Smooth muscle cell (in vitro differentiated cells): ENCODE data around the gene REG4. TPM values are rescaled to one million over a fixed set of nuclear protein-coding genes. Genes with fewer than 3 reads are reported as not detected.

ENCODE experiments used
- DNase-seq: peaks from one replicate; lab custom pipeline; 2025; ENCODE audit not compliant: unreplicated experiment; lab: John Stamatoyannopoulos, UW
- H2AFZ ChIP-seq: fragments of 200-600 bp; sonication (generic); 2 replicates; pipeline ENCODE4 v1.6.0; 2016; ENCODE audit warnings: antibody characterized with exemption, low read depth, mild to moderate bottlenecking
- H3F3A ChIP-seq: fragments of 200-600 bp; sonication (generic); 2 replicates; pipeline ENCODE4 v1.6.0; 2017; ENCODE audit warnings: antibody characterized with exemption, low read depth
- H3K27ac ChIP-seq: fragments of 200-600 bp; sonication (generic); 2 replicates; pipeline ENCODE4 v1.5.1; 2016; ENCODE audit warnings: low read depth, mild to moderate bottlenecking
- H3K27me3 ChIP-seq: fragments of 200-600 bp; sonication (generic); 2 replicates; pipeline ENCODE4 v1.6.1; 2016; ENCODE audit warnings: low read depth, mild to moderate bottlenecking
- H3K36me3 ChIP-seq: fragments of 200-600 bp; sonication (generic); 2 replicates; pipeline ENCODE4 v1.5.1; 2016; ENCODE audit warnings: low read depth
- H3K4me1 ChIP-seq: fragments of 200-600 bp; sonication (generic); 2 replicates; pipeline ENCODE4 v1.5.1; 2016; ENCODE audit warnings: low read depth
- H3K4me2 ChIP-seq: fragments of 200-600 bp; sonication (generic); 2 replicates; pipeline ENCODE4 v1.6.0; 2016; ENCODE audit warnings: mild to moderate bottlenecking
- H3K4me3 ChIP-seq: fragments of 200-600 bp; sonication (generic); 2 replicates; pipeline ENCODE4 v1.5.1; 2016; ENCODE audit warnings: mild to moderate bottlenecking
- H3K79me2 ChIP-seq: fragments of 200-600 bp; sonication (generic); 2 replicates; pipeline ENCODE4 v1.6.0; 2016; ENCODE audit warnings: low read depth, mild to moderate bottlenecking
- H3K9ac ChIP-seq: fragments of 200-600 bp; sonication (generic); 2 replicates; pipeline ENCODE4 v1.6.0; 2016; ENCODE audit warnings: low read depth
- H3K9me3 ChIP-seq: fragments of 200-600 bp; sonication (generic); replicated peaks from 2 replicates; pipeline ENCODE4 v1.5.1; 2016; ENCODE audit warnings: low read depth
- H4K20me1 ChIP-seq: fragments of 200-600 bp; sonication (generic); 2 replicates; pipeline ENCODE4 v1.6.0; 2016; ENCODE audit warnings: low read depth
- WGBS: methylation state at CpG from one replicate; pipeline ENCODE4 v1.1.7; 2016; ENCODE audit warnings: low lambda C conversion rate; 5-methylcytosine and 5-hydroxymethylcytosine counted together
- polyA plus RNA-seq: library from polyadenylated mRNA; unstranded; fragments of >200 nt; fragmentation: Nextera tagmentation; extraction: Ambion mirVana; gene quantifications from 2 replicates; pipeline ENCODE4 v1.2.1, GENCODE V29; 2016
- total RNA-seq: library from RNA; depleted of rRNA; stranded (reverse); fragments of >200 nt; gene quantifications from 2 replicates; pipeline ENCODE4 v1.2.3, GENCODE V29; 2014
- TF ChIP-seq, protein P1 (sequence below): fragments of 200-600 bp; sonication (generic); IDR thresholded peaks from 2 replicates; pipeline ENCODE4 v1.5.1; 2017; ENCODE audit warnings: borderline replicate concordance, mild to moderate bottlenecking, antibody characterized with exemption; ENCODE audit not compliant: insufficient read depth, poor library complexity, severe bottlenecking

REG4 gene
- total and polyA plus RNA-seq, 2 experiments from 2014 or later, result not detected

DNA sequence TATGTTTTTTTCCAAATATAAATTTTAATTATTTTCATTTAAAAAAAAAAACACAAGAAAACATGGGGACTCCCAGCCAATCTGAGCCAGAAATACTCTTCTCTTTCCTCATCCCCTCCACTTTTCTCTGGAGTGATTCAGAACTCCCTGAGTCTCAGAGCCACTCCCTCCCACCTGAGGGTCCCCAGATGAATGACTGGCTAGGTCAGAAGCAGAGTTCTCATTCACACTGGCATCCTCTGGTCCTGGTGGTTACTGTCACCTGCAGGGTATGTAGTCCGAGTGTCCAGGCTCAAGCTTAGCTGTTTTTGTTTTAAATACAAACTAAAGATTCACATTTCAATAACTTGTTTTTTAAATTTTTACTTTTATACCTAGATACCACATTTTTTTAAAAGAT lies 48.9 kb downstream of the REG4 start:
- Histone ChIP-seq H3K4me3 (no peak overlapping the region), H3K9me3 (no peaks in the 10 kb centered on the region), H3K4me1 (no peaks in the 10 kb centered on the region), H3K36me3 (no peaks in the 10 kb centered on the region), H2AFZ (no peak overlapping the region), H3F3A (no peaks in the 10 kb centered on the region), H3K9ac (no peak overlapping the region), H3K79me2 (no peaks in the 10 kb centered on the region), H3K27ac (no peak overlapping the region), H3K27me3 (no peaks in the 10 kb centered on the region), H4K20me1 (no peaks in the 10 kb centered on the region), H3K4me2 (no peak overlapping the region)
- TF ChIP-seq, protein P1, sequence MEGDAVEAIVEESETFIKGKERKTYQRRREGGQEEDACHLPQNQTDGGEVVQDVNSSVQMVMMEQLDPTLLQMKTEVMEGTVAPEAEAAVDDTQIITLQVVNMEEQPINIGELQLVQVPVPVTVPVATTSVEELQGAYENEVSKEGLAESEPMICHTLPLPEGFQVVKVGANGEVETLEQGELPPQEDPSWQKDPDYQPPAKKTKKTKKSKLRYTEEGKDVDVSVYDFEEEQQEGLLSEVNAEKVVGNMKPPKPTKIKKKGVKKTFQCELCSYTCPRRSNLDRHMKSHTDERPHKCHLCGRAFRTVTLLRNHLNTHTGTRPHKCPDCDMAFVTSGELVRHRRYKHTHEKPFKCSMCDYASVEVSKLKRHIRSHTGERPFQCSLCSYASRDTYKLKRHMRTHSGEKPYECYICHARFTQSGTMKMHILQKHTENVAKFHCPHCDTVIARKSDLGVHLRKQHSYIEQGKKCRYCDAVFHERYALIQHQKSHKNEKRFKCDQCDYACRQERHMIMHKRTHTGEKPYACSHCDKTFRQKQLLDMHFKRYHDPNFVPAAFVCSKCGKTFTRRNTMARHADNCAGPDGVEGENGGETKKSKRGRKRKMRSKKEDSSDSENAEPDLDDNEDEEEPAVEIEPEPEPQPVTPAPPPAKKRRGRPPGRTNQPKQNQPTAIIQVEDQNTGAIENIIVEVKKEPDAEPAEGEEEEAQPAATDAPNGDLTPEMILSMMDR, result no peak
- 75% methylated on average over 1 of the region's 1 CpG for WGBS
- no peak for DNase-seq

DNA sequence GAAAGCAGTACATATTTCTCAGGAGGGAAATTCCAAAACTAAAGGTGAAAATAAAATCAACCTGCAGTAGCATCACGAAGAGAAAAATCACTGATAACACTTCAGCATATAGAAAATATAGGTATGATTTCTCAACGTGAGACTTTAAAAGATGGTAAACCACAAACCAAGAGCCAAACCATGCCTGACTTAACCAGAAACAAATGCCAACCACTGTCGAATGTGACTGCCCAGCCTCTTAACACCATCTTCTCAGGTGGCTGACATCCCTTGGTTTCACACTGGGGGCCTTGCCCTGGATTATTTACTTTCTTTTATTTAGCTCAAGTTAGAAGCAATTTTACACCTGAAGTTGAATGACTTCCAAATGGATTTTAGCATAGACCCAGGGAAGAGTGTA lies 52.7 kb downstream of the REG4 start:
- Histone ChIP-seq H3K36me3 (no peaks in the 10 kb centered on the region), H3K4me1 (no peaks in the 10 kb centered on the region), H3K9me3 (no peaks in the 10 kb centered on the region), H4K20me1 (no peaks in the 10 kb centered on the region), H3K79me2 (no peaks in the 10 kb centered on the region), H3F3A (no peaks in the 10 kb centered on the region), H2AFZ (no peak overlapping the region), H3K27me3 (no peaks in the 10 kb centered on the region), H3K9ac (no peak overlapping the region), H3K4me3 (no peak overlapping the region), H3K27ac (no peak overlapping the region), H3K4me2 (no peak overlapping the region)
- WGBS, result 88% methylated on average over 3 of the region's 3 CpGs
- DNase-seq, result no peak
- TF ChIP-seq, protein P1, result no peak

DNA sequence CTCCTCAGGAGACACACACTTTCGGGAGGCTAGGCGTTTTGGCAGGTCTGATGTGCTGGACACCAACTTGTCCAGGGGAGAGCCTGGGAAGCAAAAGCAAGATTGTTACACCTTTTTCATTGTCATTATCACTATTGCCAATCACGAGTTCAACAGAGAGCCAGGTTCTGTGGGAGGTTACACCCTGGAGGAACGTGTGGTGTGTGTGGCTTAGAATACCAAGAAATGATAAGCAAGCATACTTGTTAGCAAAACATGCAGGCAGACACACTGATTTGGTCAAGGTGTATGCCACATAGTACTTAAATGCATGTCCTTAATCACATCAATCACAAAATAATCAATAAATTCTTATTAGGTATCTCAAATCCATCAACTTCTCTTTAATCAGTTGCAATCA lies 58.7 kb downstream of the REG4 start:
- no peaks in the 10 kb centered on the region for H3K27me3 ChIP-seq
- H3K4me3 ChIP-seq, result no peak overlapping the region
- 92% methylated on average over 4 of the region's 4 CpGs for WGBS
- H3K9ac ChIP-seq, result no peak overlapping the region
- no peaks in the 10 kb centered on the region for H3K9me3 ChIP-seq
- no peak for DNase-seq
- H4K20me1 ChIP-seq, result no peaks in the 10 kb centered on the region
- H3K79me2 ChIP-seq, result no peaks in the 10 kb centered on the region
- no peaks in the 10 kb centered on the region for H3F3A ChIP-seq
- H3K27ac ChIP-seq, result no peak overlapping the region
- H3K36me3 ChIP-seq, result no peaks in the 10 kb centered on the region
- H2AFZ ChIP-seq, result no peak overlapping the region
- no peak overlapping the region for H3K4me2 ChIP-seq
- H3K4me1 ChIP-seq, result peaks cover 9% of the 10 kb centered on the region
- TF ChIP-seq, protein P1, result no peak

DNA sequence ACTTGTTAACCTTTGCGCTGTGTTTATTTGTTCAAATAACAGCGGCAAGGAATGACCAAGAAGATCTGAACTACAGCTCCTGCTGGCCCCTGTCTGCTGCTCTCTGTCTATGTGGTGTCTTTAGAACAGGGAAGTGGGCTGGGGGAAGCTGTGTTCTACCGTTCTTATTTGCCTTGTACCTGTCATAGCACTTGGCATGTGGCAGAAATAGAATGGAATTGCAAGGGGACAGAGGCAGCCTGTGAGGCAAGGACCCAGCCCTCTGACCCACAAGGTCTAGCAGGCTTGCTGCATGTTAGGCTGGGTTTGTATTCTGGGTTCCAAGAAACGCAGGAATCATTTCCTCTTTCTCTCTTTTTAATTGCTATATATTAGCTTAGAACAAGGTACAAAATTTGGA lies 63.2 kb downstream of the REG4 start:
- no peak overlapping the region for H3K4me3 ChIP-seq
- peaks cover 17% of the 10 kb centered on the region for H3K4me1 ChIP-seq
- H3K79me2 ChIP-seq, result no peaks in the 10 kb centered on the region
- TF ChIP-seq, protein P1, result no peak
- peaks cover 32% of the 10 kb centered on the region for H3F3A ChIP-seq
- WGBS, result 84% methylated on average over 4 of the region's 4 CpGs
- H3K9ac ChIP-seq, result no peak overlapping the region
- no peak overlapping the region for H2AFZ ChIP-seq
- no peaks in the 10 kb centered on the region for H3K27me3 ChIP-seq
- H4K20me1 ChIP-seq, result no peaks in the 10 kb centered on the region
- H3K9me3 ChIP-seq, result no peaks in the 10 kb centered on the region
- no peaks in the 10 kb centered on the region for H3K36me3 ChIP-seq
- H3K27ac ChIP-seq, result peak overlapping the region; percentile 30
- peak overlapping the region; percentile 70 for H3K4me2 ChIP-seq
- DNase-seq, result no peak
